ENCODE data around the gene ADAM8.
A peak's percentile ranks its signal among the peaks of the same experiment; 100 is the strongest.
"Not testable (repeated sequence)": the region's sequence is repeated elsewhere in the genome, so short reads cannot be mapped to it uniquely, and the experiment has no call there.

The ADAM8 gene

DNA sequence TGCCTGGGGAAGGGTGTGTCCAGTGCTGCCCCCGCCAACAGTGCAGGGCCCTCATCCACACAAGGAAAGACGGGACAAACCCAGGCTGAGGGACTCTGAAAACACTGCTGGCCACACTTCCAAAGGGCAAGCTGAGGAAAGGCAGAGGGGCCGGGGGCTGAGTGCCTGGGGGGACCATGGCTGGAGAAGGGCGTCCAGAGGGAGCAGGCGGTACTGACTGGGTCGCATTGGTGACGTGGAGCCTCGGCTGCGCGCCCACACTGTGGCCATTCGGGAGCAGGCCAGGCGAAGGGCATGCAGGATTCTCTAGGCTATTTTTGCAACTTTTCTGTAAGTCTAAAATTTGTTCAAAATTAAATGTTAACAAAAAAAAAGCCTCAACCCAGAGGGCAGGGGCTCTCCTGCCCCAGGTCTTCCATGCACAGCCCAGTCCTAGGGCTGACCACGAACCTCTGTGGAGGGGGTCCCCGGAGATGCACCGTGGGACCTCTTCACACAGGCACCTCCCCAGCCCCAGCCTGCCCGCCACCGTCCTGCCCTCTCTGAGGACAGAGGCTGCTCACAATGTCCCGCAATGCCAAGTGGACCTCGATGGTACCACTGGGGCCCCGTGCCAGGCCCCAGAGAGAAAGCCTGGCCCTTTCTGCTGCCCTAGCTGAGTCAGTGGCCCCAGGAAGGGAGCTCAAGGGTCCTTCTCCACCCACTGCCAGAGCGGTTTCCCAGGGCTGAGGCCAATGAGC is 10.4 kb downstream of the ADAM8 start:
- DNase-seq = no peak

DNA sequence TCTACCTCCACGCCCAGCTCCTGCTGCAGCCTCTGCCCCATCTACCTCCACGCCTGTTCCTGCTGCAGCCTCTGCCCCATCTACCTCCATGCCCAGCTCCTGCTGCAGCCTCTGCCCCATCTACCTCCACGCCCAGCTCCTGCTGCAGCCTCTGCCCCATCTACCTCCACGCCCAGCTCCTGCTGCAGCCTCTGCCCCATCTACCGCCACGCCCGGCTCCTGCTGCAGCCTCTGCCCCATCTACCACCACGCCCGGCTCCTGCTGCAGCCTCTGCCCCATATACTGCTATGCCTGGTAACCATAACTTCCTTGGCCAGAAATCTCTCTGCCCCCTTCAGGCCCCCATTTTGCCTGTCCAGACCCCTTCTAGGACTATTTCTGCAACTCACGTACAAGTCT is 11.6 kb downstream of the ADAM8 start:
- not testable (repeated sequence) for DNase-seq

- no peak for DNase-seq
These were observed 12.2 kb downstream of the ADAM8 start for GRCh38 chr10:133264461-133264860.

- DNase-seq = no peak
These were observed 13.0 kb downstream of the ADAM8 start for GRCh38 chr10:133263674-133264073.

DNA sequence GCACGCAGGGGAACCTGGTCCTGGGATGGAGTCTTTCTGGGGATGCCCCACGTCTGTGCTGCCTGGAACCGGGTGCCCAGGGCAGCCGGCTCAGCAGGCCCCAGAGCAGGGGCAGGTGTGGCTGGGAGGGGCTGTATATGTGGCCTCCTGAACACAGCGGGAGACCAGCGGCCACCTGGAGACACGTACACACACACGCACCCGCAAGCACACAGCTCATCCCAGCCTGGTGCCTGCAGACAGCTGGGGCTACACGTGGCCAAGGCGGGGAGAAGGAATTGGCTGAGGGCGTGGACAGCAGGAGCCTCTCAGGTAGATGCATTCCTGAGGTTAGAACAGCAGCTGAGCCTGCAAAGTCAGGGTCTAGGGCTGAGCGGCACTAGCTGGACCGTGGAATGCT is 14.0 kb downstream of the ADAM8 start:
- peak; percentile 97 for DNase-seq

GRCh38 chr10:133261726-133262325 is 14.8 kb downstream of the ADAM8 start:
- peak; percentile 91 for DNase-seq

DNA sequence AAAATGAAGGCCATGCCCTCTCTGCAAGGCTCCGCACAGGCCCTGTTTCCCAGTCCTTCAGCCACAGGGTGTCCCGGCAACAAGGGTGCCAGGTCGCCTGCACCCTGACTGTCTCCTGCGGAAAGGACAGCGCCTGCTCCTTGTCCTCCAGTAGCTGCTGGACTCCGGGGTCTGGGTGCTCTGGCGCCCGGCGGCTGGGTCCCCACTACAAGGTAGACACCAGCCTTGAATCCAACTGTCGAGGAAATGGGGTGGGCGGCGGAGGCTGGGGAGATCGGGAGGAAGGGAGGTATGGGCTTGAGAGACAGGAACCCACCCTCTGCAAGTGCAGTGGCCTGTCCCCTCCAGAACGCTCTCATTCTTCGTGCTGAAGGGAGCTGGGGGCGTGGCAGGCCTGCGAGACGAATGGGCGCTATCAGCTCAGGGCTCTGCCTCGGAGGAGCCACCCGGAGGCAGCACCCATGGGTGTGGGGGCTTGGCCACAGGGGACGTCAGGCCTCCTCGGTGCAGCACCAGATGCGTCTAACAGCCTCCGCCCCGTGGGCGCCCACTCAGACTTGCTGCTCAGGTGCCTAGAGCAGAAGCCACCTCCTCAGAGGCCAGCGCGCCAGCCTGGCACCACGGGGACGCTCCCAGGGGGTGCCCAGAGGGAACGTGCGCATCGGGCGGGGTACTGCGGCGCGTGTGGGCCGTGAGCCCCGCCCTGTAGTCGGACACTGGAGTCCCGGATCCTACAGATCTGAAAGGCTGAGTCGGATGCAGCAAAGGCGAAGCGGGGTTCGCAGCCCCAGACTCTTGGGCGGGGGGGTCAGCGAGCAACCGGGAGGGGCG is 15.6 kb downstream of the ADAM8 start:
- DNase-seq = peak; percentile 59

GRCh38 chr10:133259602-133259989 is 17.1 kb downstream of the ADAM8 start:
- DNase-seq = no peak

DNA sequence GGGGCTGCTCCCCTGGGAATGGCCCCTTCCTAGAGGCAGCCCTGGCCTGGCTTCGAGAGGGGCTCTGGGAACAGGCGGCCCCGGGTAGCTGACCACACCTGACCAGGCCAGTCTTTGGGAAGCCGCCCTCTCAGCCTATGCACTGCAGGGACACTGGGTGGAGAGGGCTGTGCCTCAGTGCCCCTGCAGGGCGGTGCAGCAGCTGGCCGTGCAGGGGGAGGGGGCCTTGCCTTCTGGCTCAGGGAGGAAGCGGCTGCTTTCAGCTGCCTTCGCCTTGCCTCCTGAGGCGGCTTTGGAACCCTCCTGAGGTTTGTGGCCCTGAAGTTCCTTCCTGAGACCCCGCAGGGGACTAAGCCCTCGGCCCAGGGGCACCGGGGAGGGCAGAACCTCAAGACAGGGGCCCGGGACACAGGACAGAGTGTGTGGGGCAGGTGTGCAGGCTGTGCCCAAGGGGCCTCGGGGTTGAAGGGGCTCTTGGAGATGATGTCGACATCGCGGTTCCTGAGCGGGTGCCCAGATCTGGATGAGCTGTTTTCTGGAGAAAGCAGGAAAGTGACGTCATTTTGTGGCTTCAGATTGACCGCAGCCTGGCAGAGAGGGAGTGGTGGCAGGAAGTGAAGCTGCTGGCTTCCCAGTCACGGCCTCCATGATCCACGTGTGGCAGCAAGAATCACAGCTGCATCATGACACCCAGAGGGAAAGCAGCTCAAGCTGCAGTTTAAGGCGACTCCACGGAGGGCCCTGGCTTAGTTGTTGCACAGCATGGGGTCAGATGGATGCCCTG is 17.7 kb downstream of the ADAM8 start:
- DNase-seq = no peak

DNA sequence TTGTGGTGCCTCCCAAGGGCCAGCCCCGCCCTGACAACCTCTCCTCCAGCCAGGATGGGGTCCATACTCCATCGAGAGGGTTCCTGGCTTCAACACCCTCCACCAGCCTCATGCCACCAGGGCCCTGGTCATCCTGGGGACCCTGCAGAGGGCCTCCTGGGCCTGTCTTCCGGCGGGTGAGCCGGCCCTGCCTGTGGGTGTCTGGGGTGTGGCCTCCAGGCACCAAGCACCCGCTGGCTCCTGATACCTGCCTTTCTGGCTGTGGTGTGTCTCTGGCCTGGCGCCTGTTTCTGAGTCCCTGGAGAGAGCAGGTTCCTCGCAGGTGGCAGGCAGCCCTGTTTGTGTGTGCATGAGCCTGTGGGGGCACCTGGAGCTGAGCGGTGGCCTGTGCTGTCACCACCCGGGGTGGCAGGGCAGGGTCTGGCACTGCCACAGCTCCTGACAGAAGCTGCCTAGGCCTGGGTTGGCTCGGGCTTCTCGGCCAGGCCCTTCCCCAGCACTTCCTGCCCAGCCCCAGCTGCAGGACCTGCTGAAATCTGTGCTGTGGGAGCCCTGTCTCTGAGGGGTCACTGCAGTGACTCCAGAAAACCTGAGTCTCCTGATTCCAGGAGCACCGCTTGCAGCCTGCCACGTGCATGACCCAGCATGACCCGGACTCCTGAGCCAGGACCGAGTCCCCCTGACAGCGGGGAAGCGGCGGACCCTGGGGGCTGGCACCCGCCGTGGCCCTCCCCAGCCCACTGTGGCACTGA is 18.4 kb downstream of the ADAM8 start:
- no peak for DNase-seq

- DNase-seq = peak; percentile 24
These were observed 19.1 kb downstream of the ADAM8 start for GRCh38 chr10:133257489-133258065.

DNA sequence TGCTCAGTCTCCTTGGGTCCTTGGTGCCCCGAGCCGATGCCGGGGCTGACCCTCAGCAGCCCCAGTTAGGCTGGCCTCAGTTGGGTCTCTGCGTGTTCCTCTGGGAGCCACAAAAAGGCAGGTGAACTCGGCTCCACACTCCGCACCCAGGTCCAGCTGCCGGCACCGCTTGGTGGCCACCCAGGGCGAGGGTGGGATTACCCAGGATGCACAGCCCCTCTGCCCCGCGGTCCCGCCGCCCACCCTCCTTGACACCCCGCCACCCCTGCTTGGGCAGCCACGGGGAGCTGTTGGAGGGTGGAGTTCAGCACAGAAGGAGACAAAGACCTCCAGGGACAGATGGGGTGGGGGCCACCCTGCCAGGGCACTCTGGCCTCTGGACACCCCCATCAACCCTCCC is 21.3 kb downstream of the ADAM8 start:
- no peak for DNase-seq

DNA sequence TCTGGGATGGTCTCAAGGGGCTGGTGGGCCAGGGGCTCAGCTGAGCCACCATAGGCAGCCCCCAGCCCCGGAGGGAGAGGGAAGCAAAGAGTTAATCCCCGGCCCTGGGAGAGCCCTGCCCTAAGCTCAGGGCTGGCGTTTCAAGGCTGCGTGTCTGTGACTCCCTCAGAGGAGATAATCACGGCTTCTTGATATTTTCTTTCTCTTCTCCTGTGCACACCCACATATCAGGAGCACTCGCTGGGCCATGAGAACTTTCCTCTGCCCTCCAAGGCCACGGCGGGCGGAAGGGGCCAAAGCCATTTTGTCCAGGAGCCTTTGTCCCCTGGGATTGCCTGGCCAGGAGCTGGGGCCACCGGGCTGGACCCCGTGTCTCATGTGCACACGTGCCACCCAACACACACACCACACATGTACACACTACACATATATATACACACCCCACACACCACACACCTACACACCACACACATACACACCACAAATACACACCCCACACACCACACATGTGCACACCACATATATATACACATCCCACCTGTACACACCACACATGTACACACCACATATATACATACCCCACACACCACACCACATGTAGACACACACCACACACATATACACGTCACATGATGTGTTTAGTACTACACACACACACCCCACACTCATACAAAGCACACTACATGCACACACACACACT is 22.1 kb downstream of the ADAM8 start:
- DNase-seq = no peak

DNA sequence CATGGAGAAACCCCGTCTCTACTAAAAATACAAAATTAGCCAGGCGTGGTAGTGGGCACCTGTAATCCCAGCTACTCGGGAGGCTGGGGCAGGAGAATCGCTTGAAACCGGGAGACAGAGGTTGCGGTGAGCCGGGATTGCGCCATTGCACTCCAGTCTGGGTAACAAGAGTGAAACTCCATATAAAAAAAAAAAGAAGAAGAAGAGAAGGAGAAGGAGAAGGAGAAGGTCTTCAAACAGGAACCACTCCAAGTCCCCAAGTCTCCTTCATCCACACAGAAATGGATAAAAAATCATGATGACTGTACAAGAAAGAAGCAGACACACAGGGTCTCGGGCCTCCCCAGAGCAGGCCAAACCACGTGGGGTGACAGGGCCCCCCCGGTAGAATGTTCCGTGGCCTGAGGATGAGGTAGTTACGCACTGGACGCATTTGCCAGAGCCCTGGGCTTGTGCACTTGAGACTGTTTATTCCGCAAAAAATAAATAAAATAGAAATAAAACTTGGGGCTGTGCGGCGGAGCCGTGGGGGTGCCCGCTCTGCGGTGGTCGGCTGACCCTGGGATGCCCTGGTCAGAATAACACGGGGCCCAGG is 23.2 kb downstream of the ADAM8 start:
- no peak for DNase-seq

DNA sequence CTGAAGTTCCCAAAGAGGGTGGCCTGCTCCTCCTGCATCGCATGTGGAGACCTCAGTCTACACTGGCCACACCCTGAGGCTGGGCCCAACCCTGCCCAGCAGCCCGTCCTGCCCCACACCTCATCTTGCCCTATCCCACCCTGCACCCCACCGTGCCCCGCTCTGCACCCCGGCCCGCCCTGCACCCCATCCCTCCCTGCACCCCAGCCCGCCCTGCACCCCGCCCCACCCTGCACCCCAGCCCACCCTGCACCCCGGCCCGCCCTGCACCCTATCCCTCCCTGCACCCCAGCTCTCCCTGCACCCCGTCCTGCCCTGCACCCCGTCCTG is 24.5 kb downstream of the ADAM8 start:
- DNase-seq = no peak

DNA sequence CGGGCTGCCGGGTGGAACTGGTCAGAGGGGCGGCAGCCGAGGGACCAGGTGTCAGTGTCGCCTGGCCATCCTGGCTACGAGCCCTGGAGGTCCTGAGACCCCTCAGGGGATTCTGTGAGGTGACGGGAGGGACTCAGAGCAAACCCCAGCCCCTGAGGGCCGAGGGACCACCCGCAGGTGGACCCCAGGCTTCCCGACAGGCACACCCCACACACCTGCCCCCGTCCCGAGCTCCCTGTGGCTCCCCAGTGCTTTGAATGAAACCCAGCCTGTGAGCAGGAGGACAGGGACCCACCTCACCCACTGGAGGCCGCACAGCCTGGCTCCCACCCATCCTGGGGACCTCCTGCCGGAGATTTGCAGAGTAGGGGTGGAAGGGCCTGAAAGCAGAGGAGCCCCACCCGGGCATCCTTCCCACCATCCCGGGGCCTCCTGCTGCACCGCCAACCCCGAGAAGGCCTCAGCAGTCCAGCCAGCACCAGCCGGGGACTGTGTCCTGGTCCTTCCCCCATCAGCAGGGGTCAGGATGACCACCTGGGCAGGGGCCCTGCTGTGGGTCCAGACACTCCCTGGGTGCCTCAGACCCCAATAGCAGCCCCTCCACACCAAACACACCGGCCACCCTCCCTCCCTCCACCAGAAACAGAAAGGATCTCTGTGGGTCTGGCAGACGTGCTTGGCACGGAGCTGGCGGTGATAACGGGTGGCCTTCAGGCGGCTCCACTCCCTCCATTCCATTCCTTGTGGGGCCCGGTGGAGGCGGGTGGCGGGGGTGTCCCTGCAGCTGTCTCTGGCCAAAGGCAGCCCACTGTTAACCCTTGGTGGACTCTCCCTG is 25.1 kb downstream of the ADAM8 start:
- no peak for DNase-seq

- no peak for DNase-seq
These were observed 26.5 kb downstream of the ADAM8 start for GRCh38 chr10:133249975-133250754.

DNA sequence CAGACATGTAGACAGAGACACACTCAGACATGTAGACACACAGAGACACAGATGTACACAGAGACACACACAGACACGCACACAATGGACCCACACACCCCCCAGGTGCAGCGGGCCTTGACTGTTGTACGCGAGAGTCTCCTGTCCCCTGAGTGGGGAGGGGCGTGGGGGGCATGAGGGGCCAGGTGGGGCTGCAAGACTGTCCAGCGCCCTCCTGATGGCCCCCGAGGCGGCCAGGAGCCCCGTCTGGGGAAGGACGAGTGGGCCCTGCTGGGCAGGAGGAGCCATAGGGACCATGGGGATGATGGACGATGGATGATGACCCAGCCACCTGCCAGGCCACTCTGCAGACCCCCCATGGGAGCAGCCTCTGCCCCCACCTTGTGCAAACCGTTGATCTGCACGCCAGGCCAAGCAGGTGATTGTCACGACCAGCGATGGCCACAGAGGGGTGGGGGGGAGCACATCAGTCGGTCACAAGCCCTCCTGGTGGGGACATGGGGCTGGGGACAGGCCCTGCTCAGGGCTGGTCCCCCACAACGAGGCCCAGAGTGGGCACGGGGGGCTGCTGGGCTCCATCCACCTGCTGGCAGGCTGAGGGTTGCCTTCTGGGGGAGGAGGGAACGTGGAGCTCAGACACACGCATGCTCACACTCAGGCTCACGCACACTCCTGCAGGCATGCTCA is 27.4 kb downstream of the ADAM8 start:
- no peak for DNase-seq

DNA sequence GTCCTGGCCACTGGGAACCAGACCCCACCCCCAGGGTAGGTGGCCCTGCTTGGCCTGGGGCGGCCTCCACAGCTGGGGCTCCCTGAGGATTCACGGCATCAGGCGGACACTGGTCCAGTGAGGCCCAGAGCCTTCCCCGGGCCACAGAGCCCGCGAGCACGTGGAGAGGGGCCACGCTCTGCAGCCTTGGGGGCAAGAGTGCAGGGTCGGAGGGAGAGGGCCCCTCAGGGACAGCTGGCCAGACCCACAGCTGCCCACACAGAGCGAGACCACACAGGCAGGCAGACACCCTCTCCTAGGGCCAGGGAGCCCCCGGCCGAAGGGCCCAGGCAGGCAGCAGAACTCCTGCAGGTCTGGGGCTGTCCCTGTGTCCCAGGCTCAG is 28.3 kb downstream of the ADAM8 start:
- no peak for DNase-seq
